ENCODE measurements around the gene PIGS.

DNA sequence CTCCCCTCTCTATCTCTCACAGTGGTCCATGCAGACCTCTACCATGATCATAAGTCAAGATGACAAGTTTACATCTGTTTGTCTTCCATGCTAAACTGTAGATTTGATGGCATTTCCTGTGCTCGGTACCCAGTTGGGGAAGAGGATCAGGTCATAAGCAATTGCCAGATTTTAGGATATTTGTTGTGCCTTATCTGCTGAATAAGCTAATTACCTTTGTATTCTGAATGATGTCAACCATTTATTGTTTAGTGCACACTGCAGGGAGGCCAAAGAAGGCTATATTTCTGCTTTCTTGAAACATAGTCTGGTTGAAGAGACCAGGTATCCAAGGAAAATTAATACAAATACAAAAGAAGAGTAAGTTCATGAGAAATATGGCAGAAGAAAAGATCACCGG is 11.2 kb upstream of the PIGS start:
- TF ChIP-seq CTCF (IDR thresholded peaks at IDR 0.05; ENCODE audit: low read length) (no peak), EZH2 (IDR thresholded peaks at IDR 0.05; ENCODE audit: borderline replicate concordance, low read length) (no peak)
